GM19099 (cell line): ENCODE data around the gene ENPP7.

Source experiments
- POLR2A ChIP-seq: IDR thresholded peaks from 3 replicates; pipeline ENCODE4 v1.6.1; 2011; ENCODE audit warnings: low read depth; ENCODE audit not compliant: insufficient read length; ENCODE audit errors: extremely low read depth

Gene ENPP7, protein sequence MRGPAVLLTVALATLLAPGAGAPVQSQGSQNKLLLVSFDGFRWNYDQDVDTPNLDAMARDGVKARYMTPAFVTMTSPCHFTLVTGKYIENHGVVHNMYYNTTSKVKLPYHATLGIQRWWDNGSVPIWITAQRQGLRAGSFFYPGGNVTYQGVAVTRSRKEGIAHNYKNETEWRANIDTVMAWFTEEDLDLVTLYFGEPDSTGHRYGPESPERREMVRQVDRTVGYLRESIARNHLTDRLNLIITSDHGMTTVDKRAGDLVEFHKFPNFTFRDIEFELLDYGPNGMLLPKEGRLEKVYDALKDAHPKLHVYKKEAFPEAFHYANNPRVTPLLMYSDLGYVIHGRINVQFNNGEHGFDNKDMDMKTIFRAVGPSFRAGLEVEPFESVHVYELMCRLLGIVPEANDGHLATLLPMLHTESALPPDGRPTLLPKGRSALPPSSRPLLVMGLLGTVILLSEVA

DNA sequence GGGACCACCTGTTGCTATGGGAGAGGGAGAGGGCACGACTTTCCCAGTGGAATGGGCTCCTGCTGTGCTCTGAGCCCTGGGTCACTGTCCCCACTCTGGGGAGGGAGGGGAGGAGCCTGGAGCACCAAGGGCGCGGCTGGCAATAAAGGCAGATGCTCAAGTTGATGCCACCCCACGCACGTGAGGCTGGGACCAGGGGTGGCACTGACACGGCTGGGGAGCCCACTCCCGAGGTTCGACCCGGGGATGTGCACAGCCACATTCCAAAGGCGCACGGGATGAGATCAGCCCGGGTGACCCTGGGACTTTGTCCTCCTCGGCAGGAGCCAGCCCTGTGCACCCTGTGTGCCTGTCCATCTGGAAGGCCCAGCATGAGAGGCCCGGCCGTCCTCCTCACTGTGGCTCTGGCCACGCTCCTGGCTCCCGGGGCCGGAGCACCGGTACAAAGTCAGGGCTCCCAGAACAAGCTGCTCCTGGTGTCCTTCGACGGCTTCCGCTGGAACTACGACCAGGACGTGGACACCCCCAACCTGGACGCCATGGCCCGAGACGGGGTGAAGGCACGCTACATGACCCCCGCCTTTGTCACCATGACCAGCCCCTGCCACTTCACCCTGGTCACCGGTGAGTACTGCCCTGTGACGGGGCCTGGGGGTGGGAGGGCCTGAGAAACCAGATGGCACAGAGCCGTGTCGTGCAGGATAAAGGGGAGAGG, at the start of gene ENPP7:
TSS of gene ENPP7 (plus strand) at position 175 of the 715 bp plus-strand sequence. CDS start at position 372, 197 bp downstream.
- TF ChIP-seq POLR2A: no peak

GRCh38 chr17:79681101-79681621, 49.6 kb upstream of the ENPP7 start:
- no peak for TF ChIP-seq POLR2A

DNA sequence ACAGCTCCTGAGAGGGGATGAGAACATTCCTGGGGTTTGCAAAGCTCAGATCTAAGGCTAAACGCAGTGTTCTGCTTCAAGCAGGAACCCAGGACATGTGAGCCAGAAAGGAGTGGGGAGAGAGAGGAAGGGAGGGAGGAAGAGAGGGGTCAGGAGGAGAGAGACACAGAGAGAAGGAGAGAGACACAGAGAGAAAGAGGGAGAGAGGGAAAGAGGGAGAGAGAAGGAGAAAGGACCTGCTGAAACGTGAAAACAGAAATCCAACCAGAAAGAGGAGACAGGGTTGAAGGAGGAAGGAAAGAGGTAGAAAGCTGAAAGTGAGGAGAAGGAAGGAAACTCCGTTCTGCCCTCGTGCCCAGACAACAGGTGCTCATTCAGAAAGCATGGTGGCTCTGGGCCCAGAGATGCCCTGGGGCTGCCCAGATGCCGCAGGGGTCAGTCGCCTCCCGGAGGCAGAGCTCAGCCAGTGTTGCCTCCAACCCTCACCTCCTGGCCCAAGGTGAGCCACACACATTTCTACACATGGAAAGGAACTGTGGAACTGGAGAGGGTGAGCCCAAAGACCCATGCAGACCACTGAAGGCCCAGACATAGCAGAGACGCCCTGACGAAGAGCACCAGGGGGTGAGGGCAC, 49.0 kb upstream of the ENPP7 start:
- no peak for TF ChIP-seq POLR2A

- TF ChIP-seq POLR2A: no peak
These were observed 47.4 kb upstream of the ENPP7 start for GRCh38 chr17:79683365-79683764.

- TF ChIP-seq POLR2A: no peak
These were observed 46.4 kb upstream of the ENPP7 start for GRCh38 chr17:79684132-79684985.

DNA sequence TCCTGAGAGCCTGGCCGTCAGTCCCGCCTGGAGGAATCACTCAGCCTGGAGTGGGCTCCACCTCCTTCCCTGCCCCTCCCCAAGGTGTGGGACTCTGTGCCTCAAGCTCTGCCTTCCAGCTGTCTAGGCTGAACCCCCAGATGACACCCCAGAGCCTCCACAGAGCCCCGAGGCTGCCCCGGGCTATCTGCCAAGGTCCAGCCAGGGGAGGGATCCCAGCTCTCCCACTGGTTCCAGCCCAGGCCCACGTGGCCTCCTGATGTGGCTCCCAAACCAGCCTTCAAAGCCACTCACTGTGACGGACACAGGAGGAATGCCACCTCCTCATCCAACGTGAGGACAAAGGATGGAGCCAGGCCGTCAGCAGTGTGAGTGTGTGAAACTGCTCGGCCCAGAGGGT, 45.6 kb upstream of the ENPP7 start:
- TF ChIP-seq POLR2A: no peak

- TF ChIP-seq POLR2A: no peak
These were observed 44.3 kb upstream of the ENPP7 start for GRCh38 chr17:79686476-79686875.

DNA sequence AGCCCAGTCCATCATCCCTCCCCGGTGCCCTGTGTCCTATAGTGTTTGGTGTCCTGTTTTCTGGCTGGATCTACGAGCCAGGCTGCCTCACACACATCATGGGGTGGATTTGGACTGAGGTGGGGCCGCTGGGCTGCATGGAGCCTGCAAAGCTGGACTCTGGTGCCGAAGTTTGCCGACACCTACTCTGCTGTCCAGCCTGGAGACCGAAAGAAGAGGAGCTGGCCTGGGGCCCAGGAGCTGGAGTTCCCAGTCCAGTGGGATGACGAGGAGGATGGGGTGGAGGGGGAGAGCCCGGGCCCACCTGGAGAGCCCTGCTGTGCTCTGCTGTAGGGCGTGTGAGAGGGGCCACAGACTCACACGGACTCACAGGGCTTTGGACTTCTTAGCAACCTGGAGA, 40.3 kb upstream of the ENPP7 start:
- TF ChIP-seq POLR2A: no peak

- TF ChIP-seq POLR2A: no peak
These were observed 39.5 kb upstream of the ENPP7 start for GRCh38 chr17:79690988-79691836.

GRCh38 chr17:79691931-79692330, 38.8 kb upstream of the ENPP7 start:
- TF ChIP-seq POLR2A: no peak

GRCh38 chr17:79693419-79693818, 37.3 kb upstream of the ENPP7 start:
- no peak for TF ChIP-seq POLR2A

DNA sequence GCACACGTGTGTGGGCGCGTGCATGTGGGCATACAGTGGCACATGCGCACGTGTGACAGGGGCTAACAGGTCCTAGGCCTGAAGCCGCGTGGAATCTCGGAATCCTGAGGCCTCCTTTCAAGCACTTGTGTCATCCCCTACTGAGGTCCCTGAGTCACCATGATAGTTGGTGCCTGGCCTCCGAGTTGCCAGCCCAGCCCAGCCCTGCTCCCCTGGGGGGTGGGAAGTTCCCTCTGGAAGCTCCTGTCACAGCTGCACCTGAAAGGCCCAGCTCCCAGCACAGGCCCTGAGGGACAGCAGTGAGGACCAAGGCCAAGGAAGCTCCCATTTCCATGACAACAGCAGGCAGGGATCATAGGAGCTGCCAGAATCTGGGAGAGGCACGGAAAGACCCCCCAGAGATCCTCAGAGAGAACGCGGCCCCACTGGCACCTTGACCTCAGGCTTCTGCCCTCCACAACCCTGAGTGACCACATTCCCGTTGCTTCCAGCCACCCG, 35.4 kb upstream of the ENPP7 start:
- TF ChIP-seq POLR2A: no peak
